Measurements from ENCODE around the gene MCM9.

The MCM9 gene

DNA sequence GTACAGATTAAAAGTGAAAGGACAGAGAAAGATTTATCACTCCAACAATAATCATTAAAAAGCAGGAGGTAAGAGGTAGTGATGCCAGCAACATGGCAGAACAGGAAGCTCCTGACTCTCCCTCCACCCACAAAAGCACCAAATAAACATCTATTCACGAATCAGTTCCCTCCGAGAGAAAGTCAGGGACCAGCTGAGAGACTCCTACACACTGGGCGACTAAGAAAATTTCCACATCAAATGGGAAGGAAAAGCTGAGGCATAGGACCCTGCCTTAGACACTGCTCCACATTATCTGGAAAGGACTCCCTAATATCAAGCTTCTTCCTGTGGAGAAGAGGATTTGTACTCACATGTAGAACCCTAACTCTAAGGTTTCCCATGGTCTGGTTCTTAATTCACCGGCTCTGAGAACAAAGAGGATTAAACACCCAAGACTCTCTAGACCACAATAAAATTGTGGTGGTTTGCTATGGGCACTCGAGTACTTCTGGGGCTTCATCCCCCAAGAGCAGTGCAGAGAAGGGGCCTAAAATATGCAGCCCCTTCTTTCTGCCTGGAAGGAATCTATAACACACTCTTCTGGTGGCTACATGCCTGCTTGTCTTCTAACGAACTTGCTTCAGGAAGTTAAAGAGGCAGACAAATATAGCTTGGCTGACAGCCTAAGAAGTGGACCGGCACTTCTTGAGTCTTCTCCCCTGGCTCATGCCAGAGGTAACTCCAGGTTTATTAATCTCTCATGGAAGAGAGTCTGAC lies 70.4 kb downstream of the MCM9 start:
- H3K27me3 ChIP-seq (ENCODE audit: insufficient read depth, poor library complexity, severe bottlenecking): no peaks in the 10 kb centered on the region
- TF ChIP-seq GABPA (IDR thresholded peaks at IDR 0.05; ENCODE audit: low read depth) (no peak), SPI1 (IDR thresholded peaks at IDR 0.05; ENCODE audit: borderline replicate concordance, low read depth) (no peak), REST (IDR thresholded peaks at IDR 0.05; ENCODE audit: insufficient replicate concordance, low read depth) (no peak), POLR2AphosphoS5 (IDR thresholded peaks at IDR 0.05; ENCODE audit: low read depth) (no peak), CTCF (IDR thresholded peaks at IDR 0.05; ENCODE audit: insufficient read depth, low read length) (no peak)
- peak; percentile 7 to 12 for DNase-seq (ENCODE audit: low read depth in 1 of 2, low spot score in 1 of 2)
- no peak overlapping the region; the same call in 1 of the 2 replicates for H3K4me3 ChIP-seq (replicated peaks; ENCODE audit: insufficient read depth, low read length)
- peak overlapping the region; percentile 51 for H3K27ac ChIP-seq (replicated peaks)

- no peak overlapping the region for H3K4me3 ChIP-seq (replicated peaks; ENCODE audit: insufficient read depth, low read length)
- TF ChIP-seq GABPA (IDR thresholded peaks at IDR 0.05; ENCODE audit: low read depth): no peak
- no peak for TF ChIP-seq SPI1 (IDR thresholded peaks at IDR 0.05; ENCODE audit: borderline replicate concordance, low read depth)
- no peak for TF ChIP-seq REST (IDR thresholded peaks at IDR 0.05; ENCODE audit: insufficient replicate concordance, low read depth)
- no peak for TF ChIP-seq CTCF (IDR thresholded peaks at IDR 0.05; ENCODE audit: insufficient read depth, low read length)
- TF ChIP-seq POLR2AphosphoS5 (IDR thresholded peaks at IDR 0.05; ENCODE audit: low read depth): no peak
- no peak for DNase-seq (ENCODE audit: low read depth in 1 of 2, low spot score in 1 of 2)
Measured at GRCh38 chr6:118862443-118862842, 72.5 kb downstream of the MCM9 start.

GRCh38 chr6:118860880-118861279 lies 74.1 kb downstream of the MCM9 start:
- no peak for TF ChIP-seq POLR2AphosphoS5 (IDR thresholded peaks at IDR 0.05; ENCODE audit: low read depth)
- no peak for TF ChIP-seq GABPA (IDR thresholded peaks at IDR 0.05; ENCODE audit: low read depth)
- no peak for TF ChIP-seq SPI1 (IDR thresholded peaks at IDR 0.05; ENCODE audit: borderline replicate concordance, low read depth)
- no peak for TF ChIP-seq CTCF (IDR thresholded peaks at IDR 0.05; ENCODE audit: insufficient read depth, low read length)
- no peak for TF ChIP-seq REST (IDR thresholded peaks at IDR 0.05; ENCODE audit: insufficient replicate concordance, low read depth)
- no peak for DNase-seq (ENCODE audit: low read depth in 1 of 2, low spot score in 1 of 2)
- Histone ChIP-seq H3K27ac (replicated peaks) (no peak overlapping the region), H3K4me3 (replicated peaks; ENCODE audit: insufficient read depth, low read length) (no peak overlapping the region), H3K27me3 (ENCODE audit: insufficient read depth, poor library complexity, severe bottlenecking) (no peaks in the 10 kb centered on the region)

More at GRCh38 chr6:118862443-118862842, 72.5 kb downstream of the MCM9 start:
- Histone ChIP-seq H3K27me3 (ENCODE audit: insufficient read depth, poor library complexity, severe bottlenecking) (no peaks in the 10 kb centered on the region), H3K27ac (replicated peaks) (no peak overlapping the region)
